NOMO-1 treated with dmso at 0.1 percent for 144 hours (cell line): Measurements from ENCODE around the gene CER1.

Experiments used
- DNase-seq: peaks from one replicate; lab custom pipeline; 2025; ENCODE audit not compliant: unreplicated experiment; lab: John Stamatoyannopoulos, UW

Gene CER1, protein sequence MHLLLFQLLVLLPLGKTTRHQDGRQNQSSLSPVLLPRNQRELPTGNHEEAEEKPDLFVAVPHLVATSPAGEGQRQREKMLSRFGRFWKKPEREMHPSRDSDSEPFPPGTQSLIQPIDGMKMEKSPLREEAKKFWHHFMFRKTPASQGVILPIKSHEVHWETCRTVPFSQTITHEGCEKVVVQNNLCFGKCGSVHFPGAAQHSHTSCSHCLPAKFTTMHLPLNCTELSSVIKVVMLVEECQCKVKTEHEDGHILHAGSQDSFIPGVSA

DNA sequence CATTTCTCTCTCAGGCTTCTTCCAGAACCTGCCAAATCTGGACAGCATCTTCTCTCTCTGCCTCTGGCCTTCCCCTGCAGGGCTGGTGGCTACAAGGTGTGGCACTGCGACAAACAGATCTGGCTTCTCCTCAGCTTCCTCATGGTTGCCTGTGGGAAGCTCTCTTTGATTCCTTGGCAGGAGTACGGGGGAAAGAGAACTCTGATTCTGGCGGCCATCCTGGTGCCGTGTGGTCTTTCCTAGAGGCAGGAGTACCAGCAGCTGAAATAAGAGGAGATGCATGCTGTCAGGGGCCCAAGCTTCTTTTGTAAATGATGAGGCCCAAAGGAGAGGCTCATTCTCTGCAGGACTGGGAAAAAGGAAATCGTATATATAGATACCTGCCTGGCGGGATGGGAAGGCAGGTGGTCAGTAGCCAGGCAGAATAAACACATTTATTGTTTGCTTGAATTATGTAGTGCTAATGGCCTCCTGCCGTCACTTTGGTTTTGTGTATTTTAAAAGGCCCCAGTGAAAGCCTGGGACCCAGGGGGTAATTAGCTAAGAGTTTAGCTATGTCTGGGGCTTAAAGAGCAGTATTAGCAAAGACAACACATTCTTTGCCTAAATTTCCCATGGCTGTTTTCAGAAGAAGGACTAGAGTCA, at the start of gene CER1:
CER1 (minus strand) TSS at position 343 of the 645 bp plus-strand sequence; CDS start at position 282, 61 bp downstream.
- DNase-seq = no peak

DNA sequence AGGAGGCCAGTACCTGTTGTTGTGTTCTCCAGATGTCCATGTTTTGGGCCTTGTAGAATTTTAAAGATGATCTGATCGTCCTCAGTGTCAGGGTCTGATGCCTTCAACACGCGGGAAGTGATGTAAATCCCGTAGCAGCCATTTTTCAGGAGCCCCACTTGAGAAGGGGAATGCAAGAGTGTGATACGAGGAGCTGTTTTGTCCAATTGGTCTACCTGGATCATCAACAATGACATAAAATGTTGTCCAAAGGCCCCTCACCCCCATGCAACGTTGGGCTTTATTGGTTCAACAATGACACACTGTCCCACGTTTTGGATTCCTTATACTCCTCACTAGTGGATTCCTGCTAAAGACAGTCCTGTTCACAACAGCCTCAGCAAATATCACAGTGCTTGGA, 48.1 kb upstream of the CER1 start:
- DNase-seq = no peak

DNA sequence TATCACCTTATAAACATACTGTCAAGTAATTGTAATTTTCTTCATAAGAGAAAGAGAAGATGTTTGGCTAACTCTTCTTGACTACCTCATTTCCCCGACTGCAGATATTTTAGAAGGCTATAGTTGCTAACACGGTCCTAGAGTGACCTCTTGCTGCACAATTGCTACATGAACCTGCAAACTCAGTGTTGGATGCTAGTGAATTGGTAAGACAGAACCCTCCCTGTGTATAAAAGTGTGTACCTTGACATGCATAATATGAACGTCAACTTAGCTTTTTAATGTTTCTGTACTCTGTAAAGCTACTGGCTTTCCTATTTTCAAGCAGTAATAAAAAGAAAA, 46.7 kb upstream of the CER1 start:
- DNase-seq = no peak

DNA sequence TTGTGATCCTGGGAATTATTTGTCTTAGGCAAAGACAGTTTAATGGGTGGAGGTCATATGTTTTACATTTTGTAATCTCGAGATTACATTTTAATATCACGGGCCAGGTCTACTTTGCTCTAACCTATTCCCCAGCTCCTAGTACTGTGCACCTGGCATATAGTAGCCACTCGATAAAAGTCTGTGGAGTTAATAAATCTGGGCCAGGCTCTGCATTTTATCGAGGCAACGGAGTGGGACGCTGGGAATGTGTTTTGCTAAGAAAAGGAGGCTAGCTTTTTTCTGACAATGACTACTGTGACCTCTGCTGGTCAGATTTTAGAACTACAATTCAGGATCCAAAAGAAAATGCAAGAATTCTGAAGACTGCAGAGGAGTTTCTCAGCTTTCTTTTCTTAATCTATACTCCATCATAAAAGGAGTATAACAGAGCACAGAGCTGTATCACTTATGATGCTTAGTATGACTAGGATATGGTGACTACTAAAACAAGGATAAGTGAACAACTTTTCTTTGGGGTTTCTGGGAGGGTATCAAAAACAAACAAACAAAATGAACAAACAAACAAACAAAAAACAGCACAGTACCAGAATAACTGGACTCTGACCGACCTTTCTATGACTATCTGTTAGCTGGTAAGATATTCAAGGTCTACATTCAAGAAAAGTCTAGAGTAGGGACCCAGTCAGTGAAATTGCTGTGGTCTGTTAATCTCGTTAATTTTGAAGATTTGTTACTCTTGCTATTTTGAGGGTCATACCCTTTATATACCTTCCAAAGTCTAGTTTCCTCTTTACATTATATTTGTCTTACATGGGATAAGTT, 46.1 kb upstream of the CER1 start:
- DNase-seq = no peak

DNA sequence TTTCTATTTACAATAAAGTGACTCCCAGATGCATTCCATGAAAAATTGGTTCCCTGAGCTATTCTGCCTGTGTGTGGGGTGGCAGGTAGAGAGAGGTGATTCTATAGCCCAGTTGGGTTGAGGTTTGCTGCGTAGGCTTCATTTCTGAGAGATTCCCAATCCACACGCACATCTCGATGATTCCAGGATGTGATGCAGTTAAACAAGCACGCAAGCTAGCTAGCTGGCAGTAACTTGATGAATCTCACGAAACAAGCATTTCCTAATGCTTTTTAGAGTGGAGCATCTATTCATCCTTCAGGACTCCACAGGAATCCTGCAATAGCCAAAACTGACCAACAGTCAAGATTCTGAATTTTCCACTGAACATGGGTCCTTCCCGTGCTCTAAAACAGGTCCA, 43.8 kb upstream of the CER1 start:
- no peak for DNase-seq

DNA sequence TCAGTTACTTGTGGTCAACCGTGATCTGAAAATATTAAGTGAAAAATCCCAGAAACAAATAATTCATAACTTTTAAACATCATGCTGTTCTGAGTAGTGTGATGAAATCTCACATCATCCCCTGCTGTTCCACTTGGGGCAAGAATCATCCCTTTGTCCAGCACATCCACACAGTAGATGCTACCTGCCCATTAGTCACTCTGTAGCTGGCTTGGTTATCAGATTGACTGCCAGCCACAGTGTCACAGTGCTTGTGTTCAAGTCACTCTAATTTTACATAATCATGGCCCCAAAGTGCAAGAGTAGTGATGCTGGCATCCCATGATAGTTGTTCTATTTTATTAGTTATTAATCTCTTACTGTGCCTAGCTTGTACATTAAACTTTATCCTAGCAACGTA, 39.1 kb upstream of the CER1 start:
- DNase-seq = no peak

DNA sequence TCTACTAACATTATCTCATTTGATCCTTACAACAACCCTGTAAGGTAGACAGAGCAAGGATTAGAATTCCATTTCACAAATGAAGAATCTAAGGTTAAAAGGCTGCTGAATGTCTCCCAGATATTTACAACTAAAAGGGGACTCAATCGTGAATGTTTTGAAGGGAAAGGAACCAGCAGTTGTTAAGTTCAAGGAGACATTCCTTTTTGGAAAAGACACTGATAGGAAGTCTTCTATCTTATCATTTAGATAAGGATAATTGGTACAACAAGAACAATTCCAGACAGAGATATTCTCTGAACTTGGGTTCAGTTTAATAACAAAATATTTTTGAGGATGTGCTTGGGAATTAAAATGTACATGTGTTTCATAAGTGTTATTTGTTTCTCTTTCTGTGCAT, 37.5 kb upstream of the CER1 start:
- DNase-seq = no peak

DNA sequence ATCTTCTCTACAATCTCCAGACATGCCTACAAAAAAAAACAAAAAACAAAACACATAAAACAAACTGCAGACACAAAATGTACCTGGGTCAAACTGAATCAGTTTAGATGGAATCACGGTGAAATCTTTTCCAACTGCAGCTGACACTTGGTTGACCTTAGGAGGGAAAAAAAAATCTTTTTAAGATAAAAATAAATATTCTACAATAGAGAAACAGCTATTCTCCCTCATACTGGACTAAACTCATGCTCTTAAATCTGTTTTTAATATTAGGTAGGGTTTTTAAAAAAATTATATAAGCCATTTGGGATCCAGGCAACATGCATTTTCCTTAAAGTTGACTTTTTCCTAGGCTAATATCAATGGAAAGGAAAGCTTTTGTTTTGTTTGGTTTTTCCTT, 33.8 kb upstream of the CER1 start:
- DNase-seq = no peak

DNA sequence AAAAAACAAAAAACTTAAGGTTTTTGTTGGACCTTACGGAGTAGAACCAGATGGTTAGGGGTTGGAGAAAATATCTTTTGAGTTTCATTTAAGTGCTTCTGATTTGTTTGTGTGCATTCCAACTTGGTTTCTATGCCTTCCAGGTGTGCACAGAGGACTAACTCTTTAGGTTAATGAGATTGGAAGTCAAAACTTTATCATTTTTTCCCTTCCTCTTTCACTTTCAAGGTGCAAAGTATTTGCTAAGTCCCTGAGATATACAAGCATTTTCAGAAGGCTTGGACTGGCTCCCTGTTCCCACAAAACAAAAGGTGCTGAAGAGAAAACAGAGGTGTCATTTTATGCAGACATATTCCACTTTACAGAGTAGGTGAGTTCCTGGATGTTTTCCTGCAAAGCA, 30.3 kb upstream of the CER1 start:
- DNase-seq = no peak

DNA sequence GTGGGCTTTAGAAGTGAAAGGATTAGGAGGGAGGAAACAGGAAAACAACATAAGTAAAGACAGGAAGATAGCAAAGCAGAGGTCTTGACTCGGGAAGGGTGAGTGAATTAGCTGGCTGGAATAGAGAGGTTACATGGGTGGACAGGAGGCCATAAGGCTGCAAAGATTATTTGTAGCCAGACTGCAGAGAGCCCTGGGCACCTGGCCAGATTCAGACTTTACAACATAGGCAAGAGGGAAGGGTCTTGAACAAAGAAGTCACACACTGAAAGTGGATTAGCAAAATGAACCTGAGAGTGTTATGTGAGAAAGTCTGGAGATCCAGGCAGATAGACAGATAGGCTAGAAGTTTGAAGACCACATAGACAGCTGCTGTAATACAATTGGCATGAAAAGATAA, 29.7 kb upstream of the CER1 start:
- no peak for DNase-seq

DNA sequence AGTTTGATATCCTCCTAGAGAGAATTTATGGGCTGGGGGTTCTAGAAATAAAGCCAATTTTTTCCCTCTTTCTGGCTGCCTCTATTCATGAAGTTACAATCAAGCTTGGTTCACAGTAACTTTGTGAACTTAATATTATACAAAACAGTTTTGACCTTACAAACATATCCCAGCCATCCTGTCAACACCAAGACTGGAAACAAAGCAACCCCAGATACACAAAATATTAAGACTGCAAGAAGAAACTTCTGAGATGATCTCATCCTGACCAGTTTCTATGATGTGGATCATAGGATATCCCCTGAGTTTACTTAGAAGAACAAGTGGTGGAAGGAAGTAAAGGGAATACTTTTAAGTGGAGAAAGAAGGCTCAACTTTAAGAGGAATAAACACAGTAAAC, 28.3 kb upstream of the CER1 start:
- no peak for DNase-seq

DNA sequence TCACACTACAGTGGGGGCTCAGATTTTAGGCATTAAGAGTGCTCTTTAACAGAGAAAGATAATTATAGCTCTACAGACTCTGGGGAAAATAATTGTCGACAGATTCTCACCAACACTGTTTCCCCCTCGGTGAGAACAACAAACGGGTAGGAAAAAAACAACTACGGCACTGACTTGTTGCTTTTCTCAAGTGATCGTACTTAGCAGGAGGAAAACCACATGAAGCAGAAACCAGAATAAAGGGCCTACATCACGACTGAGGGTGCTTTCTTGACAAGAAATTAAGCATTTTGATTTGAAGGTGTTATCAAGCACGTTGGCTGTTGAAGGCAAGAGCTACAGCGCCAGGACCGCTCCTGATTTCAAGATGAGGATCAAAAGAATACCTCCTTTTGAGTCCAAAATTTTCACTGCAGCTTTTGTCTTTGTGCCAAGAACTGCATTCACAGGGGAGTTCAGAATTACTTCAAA, 27.2 kb upstream of the CER1 start:
- no peak for DNase-seq

DNA sequence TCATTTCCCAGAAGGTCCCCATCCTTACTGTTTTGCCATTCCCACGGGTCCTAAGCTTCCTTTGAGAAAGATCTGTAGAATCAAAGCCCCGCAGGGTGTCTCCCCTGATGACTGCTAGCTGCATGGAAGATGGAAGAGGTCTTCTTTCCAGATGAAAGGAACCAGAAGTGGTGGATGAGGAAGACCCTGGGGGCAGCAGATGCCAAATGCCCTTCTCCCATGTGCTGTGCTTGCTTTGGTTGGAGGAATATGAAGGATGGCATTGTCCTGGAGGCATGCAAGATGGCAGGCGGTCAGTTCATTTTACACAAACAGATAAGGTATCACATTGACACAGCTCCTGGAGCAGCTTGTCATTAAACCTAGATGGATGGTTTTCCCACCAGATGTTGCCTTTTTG, 25.8 kb upstream of the CER1 start:
- DNase-seq = no peak

DNA sequence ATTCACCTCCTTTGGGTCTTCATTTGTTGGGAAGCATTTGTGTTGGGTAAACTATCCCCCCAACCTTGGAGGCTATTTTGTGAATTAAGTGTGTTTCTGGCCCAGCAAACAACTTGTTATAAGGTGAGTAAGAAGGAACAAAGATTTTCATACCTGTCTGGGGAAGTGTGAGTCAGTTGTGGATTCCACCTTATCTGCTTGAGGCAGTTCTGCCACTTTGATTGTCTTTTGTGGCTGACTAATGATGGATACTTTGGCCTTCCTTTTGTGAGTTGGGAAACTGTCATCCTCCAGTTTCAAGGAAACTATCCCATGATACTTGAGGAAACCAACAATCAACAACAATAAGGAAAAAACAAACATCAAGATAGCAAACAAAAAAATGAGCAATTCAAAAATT, 24.6 kb upstream of the CER1 start:
- DNase-seq = no peak

DNA sequence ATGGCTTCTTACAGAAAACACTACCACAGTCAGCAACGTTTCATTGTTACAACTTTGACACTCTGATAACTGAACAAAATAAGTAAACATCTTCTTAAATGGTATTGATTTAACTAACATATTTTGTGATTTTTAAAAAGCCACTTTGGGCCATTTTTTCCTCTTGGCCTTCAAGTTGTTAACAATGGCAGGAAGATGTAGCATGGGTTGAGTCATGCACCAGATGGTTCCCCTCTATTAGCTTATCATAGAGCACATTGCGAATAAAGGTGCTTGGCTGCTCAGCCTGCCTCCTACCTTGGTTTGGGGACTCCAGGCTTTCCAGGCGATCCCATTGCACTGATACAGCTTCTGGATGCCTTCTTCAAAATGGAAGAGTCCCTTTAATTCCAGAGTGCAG, 24.1 kb upstream of the CER1 start:
- DNase-seq = no peak

DNA sequence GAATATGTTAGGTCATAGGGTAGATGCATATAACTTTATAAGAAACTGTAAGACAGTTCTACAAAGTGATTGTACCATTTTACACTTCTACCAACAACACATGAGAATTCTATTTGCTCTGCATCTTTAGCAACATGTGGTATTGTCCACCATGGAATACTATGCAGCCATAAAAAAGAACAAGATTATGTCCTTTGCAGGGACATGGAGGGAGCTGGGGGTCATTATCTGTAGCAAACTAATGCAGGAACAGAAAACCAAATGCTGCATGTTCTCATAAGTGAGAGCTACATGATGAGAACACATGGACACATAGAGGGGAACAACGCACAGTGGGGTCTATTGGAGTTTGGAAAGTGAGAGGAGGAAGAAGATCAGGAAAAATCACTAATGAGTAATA, 22.2 kb upstream of the CER1 start:
- no peak for DNase-seq

DNA sequence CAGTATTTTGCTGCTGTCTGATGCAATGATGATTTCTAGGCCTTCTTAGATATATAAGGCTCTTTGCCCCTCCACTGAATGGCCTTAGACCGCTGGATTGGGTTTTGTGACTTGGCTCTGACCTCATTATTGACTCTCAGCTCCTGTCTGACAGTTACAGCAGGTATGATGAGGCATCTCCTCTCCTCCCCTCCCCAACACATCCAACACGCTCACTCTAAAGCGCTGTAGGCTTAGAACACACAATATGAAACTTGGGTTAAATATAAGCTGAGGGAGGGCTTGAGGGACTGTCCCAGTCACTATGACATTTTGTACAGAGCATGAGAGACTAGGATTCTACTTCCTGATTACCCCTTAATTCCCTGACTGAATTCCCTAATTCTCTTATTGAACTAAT, 18.8 kb upstream of the CER1 start:
- DNase-seq = no peak

DNA sequence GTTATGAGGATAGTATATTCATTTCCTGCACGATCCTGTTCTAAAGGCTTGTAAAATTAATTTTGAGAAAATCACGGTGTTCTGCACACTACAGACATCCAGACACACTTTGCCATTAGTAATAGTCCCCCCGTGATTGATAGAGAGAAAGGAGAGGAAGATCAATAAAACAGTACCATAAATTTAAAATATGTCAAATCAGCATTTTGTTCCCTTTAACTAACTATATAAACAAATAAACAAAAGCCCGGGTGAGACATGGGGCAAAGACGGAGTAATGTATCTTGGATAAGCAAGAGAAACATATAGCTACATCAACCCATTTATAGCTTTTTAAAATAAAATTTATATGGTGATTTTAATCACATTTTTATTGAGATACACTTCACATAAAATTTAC, 10.6 kb upstream of the CER1 start:
- no peak for DNase-seq

DNA sequence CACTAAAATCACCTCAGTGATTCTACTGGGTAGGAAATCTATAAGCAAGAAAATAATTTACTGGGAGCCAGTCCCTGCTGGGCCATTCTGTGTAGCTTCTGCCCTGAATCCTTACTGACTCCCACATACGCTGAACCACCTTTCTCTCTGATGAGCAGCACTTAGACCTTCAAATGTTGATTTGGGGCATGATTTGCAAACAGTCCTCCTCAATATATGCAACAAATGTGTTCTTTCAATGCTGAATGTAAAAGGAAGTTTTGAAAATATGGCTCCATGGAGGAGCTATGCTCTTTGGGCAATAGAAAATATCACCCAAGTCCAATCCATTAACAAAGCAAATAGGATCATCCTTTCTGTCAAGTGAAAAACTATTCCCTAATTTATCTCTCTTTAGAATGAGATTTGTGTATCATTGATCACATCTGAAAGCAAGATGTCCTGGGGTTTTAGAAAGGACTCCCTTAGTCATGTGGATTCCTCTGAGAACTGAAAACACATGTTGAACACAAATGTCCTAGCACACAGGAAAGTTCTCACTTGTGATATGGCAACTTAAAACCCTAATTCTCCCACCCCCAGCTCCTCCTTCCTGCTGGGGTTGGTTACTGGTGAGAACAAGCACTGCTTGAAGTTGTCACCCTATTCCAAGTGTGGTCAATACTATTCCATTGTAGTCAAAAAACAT, 8.9 kb upstream of the CER1 start:
- DNase-seq = no peak

DNA sequence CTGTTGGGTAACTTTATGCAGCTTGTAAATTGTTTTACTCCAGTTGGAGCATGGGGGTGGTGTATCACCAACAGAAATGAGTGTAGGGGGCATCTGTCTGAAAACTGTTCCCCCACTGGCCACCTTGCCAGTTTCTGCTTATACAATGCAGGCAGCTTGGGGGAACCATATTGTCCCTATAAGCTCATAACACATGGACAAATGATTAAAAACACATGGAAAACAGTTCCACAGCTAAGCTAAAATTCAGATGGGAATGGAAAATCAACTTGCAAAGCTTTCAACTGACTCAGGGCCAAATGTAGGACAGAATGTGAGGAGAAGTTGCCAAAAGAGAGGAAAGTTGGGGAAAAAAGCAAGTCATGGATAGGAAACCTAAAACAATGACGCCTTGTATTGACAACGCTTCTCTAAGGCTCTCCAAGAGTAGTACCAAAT, 7.9 kb upstream of the CER1 start:
- DNase-seq = no peak

DNA sequence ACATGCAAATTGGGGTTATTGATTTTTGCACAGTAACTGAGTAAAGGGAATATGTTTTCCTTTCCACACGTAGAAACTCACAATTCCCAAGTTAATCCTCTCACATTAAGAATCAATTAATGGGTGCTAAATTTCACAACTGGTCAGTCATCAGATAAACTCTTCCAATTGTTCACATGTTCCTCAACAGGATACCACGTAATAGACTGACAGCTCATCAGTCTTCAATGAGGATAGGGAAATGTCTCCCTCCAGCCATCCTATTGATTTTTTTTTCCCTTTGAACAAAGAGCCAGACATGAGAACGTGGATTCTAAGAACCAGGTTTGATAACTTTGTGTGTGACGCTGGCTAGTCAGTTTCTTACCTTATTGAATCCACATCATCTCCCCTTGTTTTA, 768 bp upstream of the CER1 start:
- DNase-seq = no peak
